ACC112 (cell line): ENCODE data around the gene APBB1IP.
"Not testable (repeated sequence)": the region's sequence is repeated elsewhere in the genome, so short reads cannot be mapped to it uniquely, and the experiment has no call there.

Experiments used
- H2AFZ ChIP-seq: fragments of 200-600 bp; sonication (generic); one replicate; pipeline ENCODE4 v1.6.0; 2017; ENCODE audit warnings: antibody characterized with exemption, low read length; ENCODE audit not compliant: unreplicated experiment
- H3K27ac ChIP-seq: fragments of 200-600 bp; sonication (generic); 2 replicates; pipeline ENCODE4 v1.5.1; 2014; ENCODE audit warnings: low read depth, mild to moderate bottlenecking, antibody characterized with exemption, low read length, moderate library complexity
- H3K27me3 ChIP-seq: fragments of 200-600 bp; sonication (generic); 2 replicates; pipeline ENCODE4 v1.6.1; 2014; ENCODE audit warnings: mild to moderate bottlenecking, antibody characterized with exemption, low read length, moderate library complexity, mixed read lengths; ENCODE audit not compliant: insufficient read depth
- H3K36me3 ChIP-seq: fragments of 200-600 bp; sonication (generic); 2 replicates; pipeline ENCODE4 v1.6.1; 2016; ENCODE audit warnings: mild to moderate bottlenecking, antibody characterized with exemption, low read length, moderate library complexity, mixed read lengths; ENCODE audit not compliant: insufficient read depth
- H3K4me1 ChIP-seq: fragments of 200-600 bp; sonication (generic); one replicate; pipeline ENCODE4 v1.6.1; 2016; ENCODE audit warnings: low read length, mixed read lengths; ENCODE audit not compliant: insufficient read depth, unreplicated experiment, control insufficient read depth
- H3K4me3 ChIP-seq: fragments of 200-600 bp; sonication (generic); 2 replicates; pipeline ENCODE4 v1.5.1; 2014; ENCODE audit warnings: mild to moderate bottlenecking, low read depth, low read length
- H3K79me2 ChIP-seq: fragments of 200-600 bp; sonication (generic); one replicate; pipeline ENCODE4 v1.6.0; 2016; ENCODE audit warnings: low read length; ENCODE audit not compliant: control insufficient read depth, unreplicated experiment, insufficient read depth

Gene APBB1IP

DNA sequence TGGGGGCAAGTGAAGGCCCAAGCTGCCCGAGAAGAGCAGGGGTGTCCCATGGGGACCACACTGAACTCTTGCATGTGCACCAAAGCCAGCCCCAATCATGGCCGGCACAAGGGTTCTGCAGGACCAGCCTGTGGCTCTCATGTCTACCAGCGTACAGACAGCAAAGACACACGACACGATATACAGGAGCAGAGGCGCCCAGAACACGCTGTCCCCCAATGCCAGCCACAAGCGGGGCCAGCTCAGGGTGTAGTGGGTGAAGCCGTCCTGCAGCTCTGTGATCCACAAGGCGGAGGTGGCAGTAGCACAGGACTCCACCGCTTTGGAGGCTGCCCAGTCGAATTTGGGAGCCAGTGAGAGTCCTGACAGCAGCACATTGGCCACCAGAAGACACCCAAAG is 150.5 kb downstream of the APBB1IP start:
- Histone ChIP-seq H3K27me3 (peaks cover 4% of the 10 kb centered on the region), H3K36me3 (no peaks in the 10 kb centered on the region)

DNA sequence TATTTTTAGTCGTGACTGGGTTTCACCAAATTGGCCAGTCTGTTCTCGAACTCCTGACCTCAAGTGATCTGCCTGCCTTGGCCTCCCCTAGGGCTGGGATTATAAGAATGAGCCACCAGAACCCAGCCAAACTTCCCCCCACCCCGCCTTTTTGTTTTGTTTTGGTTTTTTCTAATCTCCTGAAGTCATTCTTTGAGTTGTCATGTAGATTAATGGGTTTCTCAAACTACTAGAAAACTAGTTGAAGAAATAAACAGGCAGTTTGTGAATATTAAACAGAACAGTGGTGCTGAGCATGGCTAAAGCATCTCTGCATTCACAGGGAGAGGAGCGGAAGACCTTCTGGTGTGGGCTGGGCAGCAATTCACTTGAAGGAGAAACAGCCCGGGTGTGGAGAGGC is 151.7 kb downstream of the APBB1IP start:
- H2AFZ ChIP-seq, H3K79me2 ChIP-seq, H3K27me3 ChIP-seq, H3K4me1 ChIP-seq, H3K27ac ChIP-seq, H3K36me3 ChIP-seq, H3K4me3 ChIP-seq: not testable (repeated sequence)

More for the DNA sequence above, 150.5 kb downstream of the APBB1IP start:
- no peak overlapping the region for H3K27ac ChIP-seq
- H3K4me1 ChIP-seq, result no peaks in the 10 kb centered on the region
- H2AFZ ChIP-seq, result no peak overlapping the region
- no peaks in the 10 kb centered on the region for H3K79me2 ChIP-seq
- no peak overlapping the region for H3K4me3 ChIP-seq

GRCh38 chr10:26593896-26594295 is 155.8 kb downstream of the APBB1IP start:
- no peaks in the 10 kb centered on the region for H3K36me3 ChIP-seq
- no peaks in the 10 kb centered on the region for H3K4me1 ChIP-seq
- H2AFZ ChIP-seq, result no peak overlapping the region
- H3K4me3 ChIP-seq, result no peak overlapping the region
- H3K79me2 ChIP-seq, result no peaks in the 10 kb centered on the region
- H3K27ac ChIP-seq, result no peak overlapping the region
- H3K27me3 ChIP-seq, result peaks cover 9% of the 10 kb centered on the region; the same call in 1 of the 2 replicates

DNA sequence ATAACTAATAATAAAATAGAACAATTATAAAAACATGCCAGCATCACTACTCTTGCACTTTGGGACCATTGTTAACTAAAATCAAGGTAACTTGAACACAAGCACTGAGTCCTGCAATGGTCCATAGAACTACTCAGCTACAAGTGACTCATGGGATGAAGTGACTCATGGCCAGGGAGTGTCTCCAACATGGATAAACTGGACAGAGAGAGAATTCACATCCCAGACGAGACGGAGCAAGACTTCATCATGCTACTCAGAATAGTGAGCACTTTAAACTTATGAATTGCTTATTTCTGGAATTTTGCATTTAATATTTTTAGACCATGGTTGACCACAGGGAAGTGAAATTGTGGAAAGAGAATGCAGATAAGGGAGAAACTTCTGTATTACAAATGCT is 165.1 kb downstream of the APBB1IP start:
- not testable (repeated sequence) for H3K36me3 ChIP-seq, H3K27ac ChIP-seq, H3K4me1 ChIP-seq, H3K79me2 ChIP-seq, H2AFZ ChIP-seq, H3K4me3 ChIP-seq
- peaks cover 38% of the 10 kb centered on the region for H3K27me3 ChIP-seq

DNA sequence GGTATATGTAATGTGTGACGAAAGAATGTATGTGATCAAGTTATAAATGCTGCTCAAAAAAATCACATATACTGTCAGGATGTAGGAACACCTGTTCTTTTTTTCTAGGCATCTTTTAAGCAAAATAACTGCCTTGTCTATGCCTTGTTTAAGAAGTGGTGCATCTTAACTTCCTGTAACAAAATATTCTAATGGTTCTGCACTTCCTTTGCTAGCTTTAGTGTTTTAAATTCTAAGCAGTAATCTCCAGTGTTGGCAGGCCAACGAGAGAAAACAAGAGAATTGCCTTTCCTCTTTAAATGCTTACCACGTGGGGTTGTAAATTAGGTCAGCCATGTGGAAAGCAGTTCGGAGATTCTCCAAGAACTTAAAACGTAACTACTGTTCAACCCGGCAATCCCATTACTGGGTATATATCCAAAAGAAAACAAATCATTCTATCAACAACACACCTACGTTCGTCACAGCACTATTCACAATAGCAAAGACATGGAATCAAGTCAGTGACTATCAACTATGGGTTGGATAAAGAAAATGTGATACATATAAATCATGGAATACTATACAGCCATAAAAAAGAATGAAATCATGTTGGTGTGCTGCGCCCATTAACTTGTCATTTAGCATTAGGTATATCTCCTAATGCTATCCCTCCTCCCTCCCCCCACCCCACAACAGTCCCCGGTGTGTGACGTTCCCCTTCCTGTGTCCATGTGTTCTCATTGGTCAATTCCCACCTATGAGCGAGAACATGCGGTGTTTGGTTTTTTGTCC is 166.4 kb downstream of the APBB1IP start:
- H3K27me3 ChIP-seq, result peaks cover 36% of the 10 kb centered on the region
- not testable (repeated sequence) for H3K27ac ChIP-seq, H3K79me2 ChIP-seq, H3K4me1 ChIP-seq, H3K36me3 ChIP-seq, H2AFZ ChIP-seq, H3K4me3 ChIP-seq

GRCh38 chr10:26606389-26606877 is 168.3 kb downstream of the APBB1IP start:
- not testable (repeated sequence) for H2AFZ ChIP-seq, H3K4me3 ChIP-seq, H3K79me2 ChIP-seq, H3K27ac ChIP-seq, H3K4me1 ChIP-seq, H3K36me3 ChIP-seq
- peaks cover 46% of the 10 kb centered on the region for H3K27me3 ChIP-seq

GRCh38 chr10:26612151-26612915 is 174.2 kb downstream of the APBB1IP start:
- Histone ChIP-seq H2AFZ (no peak overlapping the region), H3K4me1 (no peaks in the 10 kb centered on the region), H3K27me3 (peaks cover 69% of the 10 kb centered on the region), H3K79me2 (no peaks in the 10 kb centered on the region), H3K27ac (no peak overlapping the region), H3K36me3 (no peaks in the 10 kb centered on the region), H3K4me3 (no peak overlapping the region)
